ENCODE data around the gene MCM3. TPM values are rescaled to one million over a fixed set of nuclear protein-coding genes. Genes with fewer than 3 reads are reported as not detected.

The MCM3 gene
- total RNA-seq, 1 donor from 2014 or later: 21.0 TPM

Other genes with a start within 250 kb of the MCM3 start
- 0.03 TPM for gene PKHD1, start 197.1 kb downstream of the MCM3 start, total RNA-seq
- gene IL17A, start 98.4 kb downstream of the MCM3 start, total RNA-seq: not detected
- gene IL17F, start 40.2 kb downstream of the MCM3 start, total RNA-seq: not detected
- 2.0 TPM for gene PAQR8, start 77.4 kb upstream of the MCM3 start, total RNA-seq
- gene EFHC1, start 135.6 kb upstream of the MCM3 start, total RNA-seq: 6.2 TPM